Ishikawa (cell line): ENCODE data around the gene SLC35F2.

Experiments
- CEBPB ChIP-seq: IDR thresholded peaks from 2 replicates; pipeline ENCODE4 v1.6.1; 2012
- CREB1 ChIP-seq: IDR thresholded peaks from 2 replicates; pipeline ENCODE4 v1.6.1; 2012; ENCODE audit warnings: low read depth
- EGR1 ChIP-seq: IDR thresholded peaks from 2 replicates; pipeline ENCODE4 v1.6.1; 2012
- EP300 ChIP-seq: IDR thresholded peaks from 2 replicates; pipeline ENCODE4 v1.6.1; 2012; ENCODE audit warnings: borderline replicate concordance
- FOXM1 ChIP-seq: IDR thresholded peaks from 2 replicates; pipeline ENCODE4 v1.6.1; 2012; ENCODE audit warnings: low read depth, borderline replicate concordance
- NFIC ChIP-seq: IDR thresholded peaks from 2 replicates; pipeline ENCODE4 v1.6.1; 2012
- RAD21 ChIP-seq: IDR thresholded peaks from 2 replicates; pipeline ENCODE4 v1.6.1; 2012; ENCODE audit warnings: low read depth
- TAF1 ChIP-seq: IDR thresholded peaks from 2 replicates; pipeline ENCODE4 v1.6.1; 2012; ENCODE audit warnings: low read depth, mild to moderate bottlenecking
- TCF12 ChIP-seq: IDR thresholded peaks from 2 replicates; pipeline ENCODE4 v1.6.1; 2012; ENCODE audit warnings: low read depth
- TEAD4 ChIP-seq: IDR thresholded peaks from 2 replicates; pipeline ENCODE4 v1.6.1; 2012
- YY1 ChIP-seq: IDR thresholded peaks from 2 replicates; pipeline ENCODE4 v1.6.1; 2012; ENCODE audit warnings: low read depth
- ZBTB7A ChIP-seq: IDR thresholded peaks from 2 replicates; pipeline ENCODE4 v1.6.1; 2012; ENCODE audit warnings: low read depth
- TF ChIP-seq, protein P1 (sequence below): IDR thresholded peaks from 2 replicates; pipeline ENCODE4 v1.6.1; 2012
- TF ChIP-seq, protein P2 (sequence below): IDR thresholded peaks from 2 replicates; pipeline ENCODE4 v1.6.1; 2012
- TF ChIP-seq, protein P3 (sequence below): IDR thresholded peaks from 2 replicates; pipeline ENCODE4 v1.6.1; 2012; ENCODE audit warnings: low read depth, mild to moderate bottlenecking

The SLC35F2 gene

DNA sequence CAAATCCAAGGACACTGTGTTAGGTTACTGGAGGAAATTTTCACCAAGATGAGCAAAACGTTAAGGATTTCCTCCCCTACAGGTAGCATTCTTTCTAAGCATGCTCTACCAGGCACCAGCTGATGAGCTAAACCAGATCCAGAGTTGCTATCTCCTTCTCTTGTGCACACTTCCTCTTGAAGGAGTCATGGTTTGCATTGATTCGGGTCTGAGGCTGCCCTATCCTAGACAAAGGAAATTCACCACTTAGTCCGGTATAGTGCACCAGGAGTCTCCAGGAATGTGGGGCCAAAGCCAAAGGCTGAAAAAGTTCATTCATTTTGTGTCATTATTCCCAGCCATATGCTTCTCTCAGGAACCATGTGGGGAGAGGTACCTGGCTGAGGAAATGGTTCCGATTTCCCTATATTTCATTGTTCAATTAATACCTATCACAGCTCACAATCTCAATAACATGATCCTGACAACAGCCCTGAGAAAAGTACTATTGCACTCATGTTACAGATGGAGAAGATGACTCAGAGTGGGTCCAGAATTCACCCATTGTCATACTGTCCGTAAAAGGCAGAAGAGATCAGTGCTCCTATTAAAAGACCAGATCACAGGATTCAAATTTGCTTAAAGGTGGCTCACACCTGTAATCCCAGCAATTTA lies 39.1 kb downstream of the SLC35F2 start:
- TF ChIP-seq EP300 (no peak), TEAD4 (0 out of 2 replicates have a peak, but pooled peaks have one; percentile 31)
- TF ChIP-seq, protein P1, sequence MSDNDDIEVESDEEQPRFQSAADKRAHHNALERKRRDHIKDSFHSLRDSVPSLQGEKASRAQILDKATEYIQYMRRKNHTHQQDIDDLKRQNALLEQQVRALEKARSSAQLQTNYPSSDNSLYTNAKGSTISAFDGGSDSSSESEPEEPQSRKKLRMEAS: no peak

DNA sequence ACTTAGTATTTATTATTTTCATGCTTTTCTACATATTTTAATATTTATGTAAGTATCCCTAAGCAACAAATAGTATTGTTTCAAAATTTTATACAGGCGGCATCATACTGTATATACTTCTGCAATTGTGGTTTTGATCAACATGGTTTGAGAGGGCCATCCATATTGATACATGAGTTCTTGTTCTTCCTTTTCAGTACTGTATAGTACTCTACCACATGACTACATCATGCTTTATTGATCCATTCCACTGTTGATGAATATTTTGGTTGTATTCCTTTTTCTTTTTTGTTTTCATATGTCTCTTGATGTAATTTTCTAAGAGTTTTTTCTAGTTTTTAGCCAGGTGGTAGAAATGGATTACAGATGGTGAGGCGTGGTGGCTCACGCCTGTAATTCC lies 40.1 kb downstream of the SLC35F2 start:
- TF ChIP-seq TAF1 (no peak), EGR1 (no peak), NFIC (no peak), EP300 (no peak), CEBPB (no peak), RAD21 (no peak), TCF12 (no peak)
- TF ChIP-seq, protein P2, sequence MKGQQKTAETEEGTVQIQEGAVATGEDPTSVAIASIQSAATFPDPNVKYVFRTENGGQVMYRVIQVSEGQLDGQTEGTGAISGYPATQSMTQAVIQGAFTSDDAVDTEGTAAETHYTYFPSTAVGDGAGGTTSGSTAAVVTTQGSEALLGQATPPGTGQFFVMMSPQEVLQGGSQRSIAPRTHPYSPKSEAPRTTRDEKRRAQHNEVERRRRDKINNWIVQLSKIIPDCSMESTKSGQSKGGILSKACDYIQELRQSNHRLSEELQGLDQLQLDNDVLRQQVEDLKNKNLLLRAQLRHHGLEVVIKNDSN: no peak

DNA sequence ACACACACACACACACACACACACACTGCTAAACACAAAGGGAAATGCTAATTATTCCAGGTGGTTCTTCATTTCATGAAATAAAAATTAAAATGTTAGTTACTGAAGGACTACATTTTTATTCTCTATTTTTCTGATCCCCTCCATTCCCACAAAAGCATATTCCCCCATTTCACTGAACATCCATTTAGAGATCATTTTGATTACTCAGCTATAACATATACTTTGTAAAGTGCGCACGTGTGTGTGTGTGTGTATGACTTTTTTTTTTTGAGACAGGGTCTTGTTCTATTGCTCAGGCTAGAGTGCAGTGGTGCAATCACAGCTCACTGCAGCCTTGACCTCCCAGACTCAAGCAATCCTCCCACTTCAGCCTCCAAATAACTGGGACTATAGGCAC lies 42.6 kb downstream of the SLC35F2 start:
- TF ChIP-seq CREB1: no peak
- TF ChIP-seq, protein P1: no peak
- TF ChIP-seq CEBPB: no peak
- TF ChIP-seq, protein P3, sequence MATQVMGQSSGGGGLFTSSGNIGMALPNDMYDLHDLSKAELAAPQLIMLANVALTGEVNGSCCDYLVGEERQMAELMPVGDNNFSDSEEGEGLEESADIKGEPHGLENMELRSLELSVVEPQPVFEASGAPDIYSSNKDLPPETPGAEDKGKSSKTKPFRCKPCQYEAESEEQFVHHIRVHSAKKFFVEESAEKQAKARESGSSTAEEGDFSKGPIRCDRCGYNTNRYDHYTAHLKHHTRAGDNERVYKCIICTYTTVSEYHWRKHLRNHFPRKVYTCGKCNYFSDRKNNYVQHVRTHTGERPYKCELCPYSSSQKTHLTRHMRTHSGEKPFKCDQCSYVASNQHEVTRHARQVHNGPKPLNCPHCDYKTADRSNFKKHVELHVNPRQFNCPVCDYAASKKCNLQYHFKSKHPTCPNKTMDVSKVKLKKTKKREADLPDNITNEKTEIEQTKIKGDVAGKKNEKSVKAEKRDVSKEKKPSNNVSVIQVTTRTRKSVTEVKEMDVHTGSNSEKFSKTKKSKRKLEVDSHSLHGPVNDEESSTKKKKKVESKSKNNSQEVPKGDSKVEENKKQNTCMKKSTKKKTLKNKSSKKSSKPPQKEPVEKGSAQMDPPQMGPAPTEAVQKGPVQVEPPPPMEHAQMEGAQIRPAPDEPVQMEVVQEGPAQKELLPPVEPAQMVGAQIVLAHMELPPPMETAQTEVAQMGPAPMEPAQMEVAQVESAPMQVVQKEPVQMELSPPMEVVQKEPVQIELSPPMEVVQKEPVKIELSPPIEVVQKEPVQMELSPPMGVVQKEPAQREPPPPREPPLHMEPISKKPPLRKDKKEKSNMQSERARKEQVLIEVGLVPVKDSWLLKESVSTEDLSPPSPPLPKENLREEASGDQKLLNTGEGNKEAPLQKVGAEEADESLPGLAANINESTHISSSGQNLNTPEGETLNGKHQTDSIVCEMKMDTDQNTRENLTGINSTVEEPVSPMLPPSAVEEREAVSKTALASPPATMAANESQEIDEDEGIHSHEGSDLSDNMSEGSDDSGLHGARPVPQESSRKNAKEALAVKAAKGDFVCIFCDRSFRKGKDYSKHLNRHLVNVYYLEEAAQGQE: no peak
- no peak for TF ChIP-seq NFIC
- TF ChIP-seq ZBTB7A: no peak
- TF ChIP-seq YY1: no peak

DNA sequence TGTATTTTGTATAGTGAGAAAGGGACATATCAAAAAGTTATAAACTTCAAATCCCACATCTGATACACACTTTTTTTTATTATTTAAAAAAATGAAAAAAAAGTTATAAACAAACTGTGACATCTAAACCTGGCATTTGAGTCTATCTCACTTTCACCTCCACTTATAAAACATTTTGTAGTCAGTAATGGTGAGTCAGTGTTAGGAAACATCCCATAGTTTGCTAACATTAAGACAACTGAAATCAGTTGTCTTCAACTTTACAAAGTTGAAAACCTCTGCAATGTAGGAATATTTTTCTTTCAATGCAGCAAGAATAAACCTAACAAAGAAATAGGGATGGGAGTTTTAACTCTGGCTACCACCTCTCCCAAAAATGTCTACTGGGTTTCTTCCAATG lies 47.7 kb downstream of the SLC35F2 start:
- TF ChIP-seq TEAD4 (no peak), EGR1 (no peak), CREB1 (no peak), FOXM1 (no peak), TCF12 (no peak), EP300 (no peak), RAD21 (no peak)
- TF ChIP-seq, protein P2: no peak

DNA sequence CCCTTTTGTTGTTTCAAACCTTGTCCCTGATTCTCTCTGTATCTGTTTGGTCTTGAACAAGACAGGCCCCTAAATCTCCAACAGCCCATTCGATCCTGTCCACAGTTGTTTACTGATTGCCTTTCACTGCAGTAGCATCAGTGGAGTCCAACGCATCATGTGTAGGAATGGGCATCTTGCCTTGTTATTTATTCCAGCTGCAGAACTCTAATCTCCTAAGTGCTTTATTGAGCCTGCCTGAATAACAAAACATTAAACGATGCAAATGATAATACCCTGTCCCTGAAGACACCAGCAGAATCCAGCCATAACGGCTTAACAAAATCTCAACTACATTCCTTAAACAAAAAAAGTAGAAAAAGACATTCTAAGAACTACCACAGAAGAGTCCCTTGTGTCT lies 50.1 kb downstream of the SLC35F2 start:
- TF ChIP-seq TCF12: no peak
- TF ChIP-seq, protein P3: no peak
- no peak for TF ChIP-seq CEBPB
- no peak for TF ChIP-seq RAD21
- TF ChIP-seq, protein P2: no peak
- no peak for TF ChIP-seq CREB1
- no peak for TF ChIP-seq EP300
- TF ChIP-seq, protein P1: no peak
- no peak for TF ChIP-seq TAF1
- TF ChIP-seq TEAD4: no peak
- no peak for TF ChIP-seq YY1
- TF ChIP-seq NFIC: no peak
- TF ChIP-seq ZBTB7A: no peak
- TF ChIP-seq FOXM1: no peak
- no peak for TF ChIP-seq EGR1

DNA sequence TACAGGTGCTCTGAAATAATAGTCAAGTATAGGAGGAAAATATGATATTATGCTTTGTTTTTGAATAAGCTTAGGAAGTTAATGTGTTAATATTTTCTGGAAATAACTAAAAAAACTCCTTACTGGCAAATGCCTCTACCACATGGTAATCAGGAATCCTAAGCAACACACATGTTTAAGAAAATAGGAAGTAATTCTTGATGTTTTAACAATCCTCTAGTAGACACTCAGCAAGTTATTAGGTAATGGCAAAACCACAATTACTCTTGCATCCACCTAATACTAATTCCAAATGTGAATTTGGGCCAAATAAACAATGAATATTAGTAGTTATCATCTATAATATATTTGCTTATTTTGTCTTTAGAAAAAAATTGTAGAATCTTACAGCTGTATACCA lies 53.6 kb downstream of the SLC35F2 start:
- TF ChIP-seq ZBTB7A: no peak
- no peak for TF ChIP-seq TEAD4
- TF ChIP-seq, protein P1: no peak
- no peak for TF ChIP-seq RAD21
- no peak for TF ChIP-seq FOXM1
- TF ChIP-seq CEBPB: no peak
- no peak for TF ChIP-seq NFIC
- TF ChIP-seq YY1: no peak
